Adrenal gland (tissue), 12 donors: ENCODE results near the gene CPXM1. TPM values are rescaled to one million over a fixed set of nuclear protein-coding genes. Genes with fewer than 3 reads are reported as not detected.

Experiments
- DNase-seq, 7 donors: peaks; one replicate each; pipeline ENCODE4 v3.0.0-alpha.2; 2019 to 2020
- H3K27ac ChIP-seq, 5 donors: fragments of 200-600 bp; sonication (generic) in 4 of 5; 1 replicate in 3 of 5; 2 replicates in 2 of 5; pipeline versions ENCODE4 v1.5.1 to v1.8.0; 2016 to 2020; ENCODE audit warnings: mild to moderate bottlenecking in 1 of 5
- H3K27me3 ChIP-seq: fragments of 200-600 bp; 2 replicates; pipeline ENCODE4 v1.8.0; 2021
- H3K36me3 ChIP-seq, 2 donors: fragments of 200-600 bp; replicated peaks in 1 of 2; 1 replicate in 1 of 2; 2 replicates in 1 of 2; pipeline versions ENCODE4 v1.5.1 to v1.8.0; 2018 to 2022
- H3K4me1 ChIP-seq, 2 donors: fragments of 200-600 bp; replicated peaks in 1 of 2; 1 replicate in 1 of 2; 2 replicates in 1 of 2; pipeline versions ENCODE4 v1.5.1 to v1.8.0; 2018 to 2021
- H3K4me3 ChIP-seq, 4 donors: fragments of 200-600 bp; sonication (generic) in 3 of 4; one replicate each; pipeline ENCODE4 v1.5.1; 2016 to 2018
- H3K9me3 ChIP-seq, 3 donors: fragments of 200-600 bp; sonication (generic) in 1 of 3; replicated peaks in 1 of 3; 1 replicate in 2 of 3; 2 replicates in 1 of 3; pipeline versions ENCODE4 v1.5.1 to v1.8.0; 2016 to 2021
- CTCF ChIP-seq, 6 experiments: fragments of 450-650 bp in 4 of 6; fragments of 200-600 bp in 2 of 6; sonication (generic) in 1 of 6; IDR thresholded peaks; 1 replicate in 5 of 6; 2 replicates in 1 of 6; pipeline versions ENCODE4 v1.5.1 to v1.8.0; 2016 to 2021; ENCODE audit warnings: antibody characterized with exemption in 6 of 6, mild to moderate bottlenecking in 2 of 6, moderate library complexity in 1 of 6
- POLR2A ChIP-seq, 2 donors: fragments of 450-650 bp; IDR thresholded peaks; one replicate each; pipeline ENCODE4 v1.6.1; 2017; ENCODE audit warnings: antibody characterized with exemption in 2 of 2, mild to moderate bottlenecking in 2 of 2, moderate library complexity in 1 of 2
- WGBS, 4 donors: extraction: QIAGEN DNeasy Blood & Tissue Kit in 2 of 4; methylation state at CpG; one replicate each; pipeline versions ENCODE4 v1.1.5 to v1.1.7; 2013 to 2017; 5-methylcytosine and 5-hydroxymethylcytosine counted together
- intact Hi-C, 2 donors: fragments of 100-400 bp; cut with DNase I; formaldehyde crosslinking; loops; one replicate each; pipeline versions ENCODE4 v1.14.1 to v1.15.0; 2022 to 2023
- polyA plus RNA-seq, 3 donors: library from polyadenylated mRNA; stranded (reverse); fragments of 200-250 nt in 2 of 3; fragments of 350-450 nt in 1 of 3; fragmentation: Illumina TruSeq in 1 of 3; extraction: RNeasy Lipid Tissue Mini Kit (QIAGEN cat#74804) in 1 of 3; gene quantifications; one replicate each; pipeline ENCODE4 v1.2.3, GENCODE V29; 2013 to 2014
- total RNA-seq, 9 donors: library from RNA; depleted of rRNA in 4 of 9; stranded (reverse); fragments of >200 nt in 4 of 9; fragments of 120-200 nt in 1 of 9; fragmentation: NEBNext Ultra II Directional in 1 of 9; extraction: Animal tissue kit (Norgen Biotek cat#: 25700) in 1 of 9; gene quantifications; one replicate each; pipeline versions ENCODE4 v1.1.0 to v1.2.4, GENCODE V29; 2013 to 2023
- donor health status: healthy with polysubstance abuse.
- donor health status: Bipolar disorder and iron deficiency.
- donor health status: DM: yes; HTN: yes; CAD: no.
- donor health status: DM: no; HTN: no; CAD: no.
- donor health status: DM: no; HTN: no; CAD: no.
- donor health status: DM: yes; HTN: yes; CAD: no.

Gene CPXM1
- total and polyA plus RNA-seq, 12 donors = 2.5 to 21.8 (median 11.2) TPM

GRCh38 chr20:2760952-2761305, 39.5 kb downstream of the CPXM1 start:
- intact Hi-C loops = no loop called here
- H3K4me3 ChIP-seq = no peak overlapping the region
- TF ChIP-seq POLR2A (IDR thresholded peaks at IDR 0.05) = no peak
- no peak for TF ChIP-seq CTCF (IDR thresholded peaks at IDR 0.05)
- no peaks in the 10 kb centered on the region for H3K4me1 ChIP-seq
- no peaks in the 10 kb centered on the region for H3K36me3 ChIP-seq
- DNase-seq = no peak
- no peaks in the 10 kb centered on the region for H3K9me3 ChIP-seq
- no peak overlapping the region for H3K27ac ChIP-seq
- peaks cover 20% of the 10 kb centered on the region for H3K27me3 ChIP-seq
- WGBS, 4 donors = 92 to 100% (median 93%) methylated on average over 2 of the region's 2 CpGs

- intact Hi-C loops = no loop called here
- 79 to 89% (median 80%) methylated on average over 4 to 7 of the region's 7 CpGs for WGBS, 4 donors
These were observed 40.0 kb downstream of the CPXM1 start for GRCh38 chr20:2760297-2760951.

DNA sequence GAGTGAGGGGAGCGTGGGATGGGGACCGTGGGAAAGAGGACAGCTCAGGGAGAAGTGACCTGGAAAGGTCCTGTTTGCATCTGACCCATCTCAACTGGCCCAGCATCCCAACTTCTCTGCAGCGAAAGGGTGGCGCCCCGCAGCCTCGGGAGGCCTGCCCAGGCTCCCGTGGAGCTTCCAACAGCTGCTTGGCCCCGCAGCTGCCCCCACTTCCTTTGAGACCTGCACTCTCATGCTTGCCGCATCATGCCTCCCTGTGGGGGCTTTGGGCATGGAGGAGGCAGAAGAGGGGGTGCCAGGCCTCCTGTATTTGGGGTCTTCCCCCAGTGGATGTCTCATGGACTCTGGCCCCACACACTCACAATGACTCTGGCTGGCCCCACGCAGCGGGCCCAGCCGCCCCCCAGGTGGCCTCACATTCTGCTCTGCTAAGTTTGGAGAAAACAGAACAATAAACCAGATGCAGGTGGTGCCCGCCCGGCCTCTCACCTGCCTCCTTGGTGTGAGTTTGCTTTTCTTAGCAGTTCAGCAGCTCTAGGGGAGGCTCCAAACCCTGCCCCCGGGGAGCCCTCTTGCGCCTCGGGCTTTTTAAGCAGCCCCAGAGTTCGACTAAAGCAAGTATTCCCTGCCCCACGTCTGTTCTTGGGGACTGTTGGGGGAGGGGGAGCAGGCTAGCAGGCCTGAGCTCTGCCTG, 40.7 kb downstream of the CPXM1 start:
- H3K9me3 ChIP-seq = no peaks in the 10 kb centered on the region
- no peaks in the 10 kb centered on the region for H3K36me3 ChIP-seq
- no peak for DNase-seq
- 67 to 70% (median 69%) methylated on average over 13 to 19 of the region's 19 CpGs for WGBS, 4 donors
- peaks cover 21% of the 10 kb centered on the region for H3K27me3 ChIP-seq
- TF ChIP-seq POLR2A (IDR thresholded peaks at IDR 0.05) (no peak), CTCF (IDR thresholded peaks at IDR 0.05) (no peak)
- no peaks in the 10 kb centered on the region for H3K4me1 ChIP-seq
- no peak overlapping the region for H3K27ac ChIP-seq
- no peak overlapping the region for H3K4me3 ChIP-seq
- intact Hi-C loops = no loop called here

More at GRCh38 chr20:2760297-2760951, 40.0 kb downstream of the CPXM1 start:
- Histone ChIP-seq H3K4me3 (no peak overlapping the region), H3K36me3 (no peaks in the 10 kb centered on the region), H3K4me1 (no peaks in the 10 kb centered on the region), H3K9me3 (no peaks in the 10 kb centered on the region), H3K27me3 (peaks cover 25% of the 10 kb centered on the region), H3K27ac (no peak overlapping the region)
- DNase-seq = no peak
- no peak for TF ChIP-seq POLR2A (IDR thresholded peaks at IDR 0.05)
- TF ChIP-seq CTCF (IDR thresholded peaks at IDR 0.05) = no peak

DNA sequence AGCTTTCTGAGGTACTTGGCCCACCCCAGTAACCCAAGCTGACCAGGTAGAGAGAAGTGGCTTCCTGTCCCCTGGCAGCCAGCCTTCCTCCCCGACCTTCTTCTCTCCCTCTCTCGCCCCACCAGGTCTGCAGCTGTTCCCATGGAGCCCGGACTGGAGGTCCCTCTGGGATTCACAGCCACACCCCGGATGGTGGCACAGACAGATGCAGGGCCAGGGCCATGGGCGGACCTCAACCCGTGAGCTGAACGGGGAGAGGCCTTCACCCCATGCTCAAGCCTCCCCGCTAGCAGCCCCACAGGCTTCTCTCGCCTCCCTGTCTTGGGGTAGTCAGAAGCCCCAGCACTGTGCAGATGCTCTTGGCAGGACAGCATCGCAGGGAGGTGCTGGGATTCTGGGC, 41.3 kb downstream of the CPXM1 start:
- peaks cover 17% of the 10 kb centered on the region for H3K27me3 ChIP-seq

More for the DNA sequence above, 41.3 kb downstream of the CPXM1 start:
- no peak overlapping the region for H3K27ac ChIP-seq
- H3K9me3 ChIP-seq = no peaks in the 10 kb centered on the region
- no peak overlapping the region for H3K4me3 ChIP-seq
- WGBS, 4 donors = 78 to 88% (median 84%) methylated on average over 3 to 10 of the region's 10 CpGs
- no peak for DNase-seq
- intact Hi-C loops = no loop called here
- H3K4me1 ChIP-seq = no peaks in the 10 kb centered on the region
- TF ChIP-seq CTCF (IDR thresholded peaks at IDR 0.05) = no peak
- no peak for TF ChIP-seq POLR2A (IDR thresholded peaks at IDR 0.05)
- H3K36me3 ChIP-seq = no peaks in the 10 kb centered on the region
